MM.1S (cell line): ENCODE measurements around the gene PDGFRB.

Experiments used
- DNase-seq: peaks from one replicate; pipeline ENCODE4 v3.0.0-alpha.2; 2015
- H2AFZ ChIP-seq: fragments of 300-600 bp; sonication (generic); 2 replicates; pipeline ENCODE4 v1.6.0; 2016; ENCODE audit warnings: antibody characterized with exemption, low read length
- H3F3A ChIP-seq: fragments of 300-600 bp; sonication (generic); 2 replicates; pipeline ENCODE4 v1.6.1; 2016; ENCODE audit warnings: mild to moderate bottlenecking, antibody characterized with exemption, low read length, moderate library complexity, mixed read lengths; ENCODE audit not compliant: insufficient read depth
- H3K27ac ChIP-seq: fragments of 300-600 bp; sonication (generic); 2 replicates; pipeline ENCODE4 v1.5.1; 2016; ENCODE audit warnings: mild to moderate bottlenecking, low read length
- H3K27me3 ChIP-seq: fragments of 300-600 bp; sonication (generic); replicated peaks from 2 replicates; pipeline ENCODE4 v1.6.0; 2016; ENCODE audit warnings: low read length; ENCODE audit not compliant: insufficient read depth
- H3K36me3 ChIP-seq: fragments of 300-600 bp; sonication (generic); replicated peaks from 2 replicates; pipeline ENCODE4 v1.6.1; 2016; ENCODE audit warnings: mild to moderate bottlenecking, low read length, mixed read lengths; ENCODE audit not compliant: insufficient read depth
- H3K4me1 ChIP-seq: fragments of 300-600 bp; sonication (generic); 2 replicates; pipeline ENCODE4 v1.6.1; 2016; ENCODE audit warnings: low read length, mixed read lengths
- H3K4me2 ChIP-seq: fragments of 300-600 bp; sonication (generic); 2 replicates; pipeline ENCODE4 v1.6.0; 2016; ENCODE audit warnings: low read depth, low read length
- H3K4me3 ChIP-seq: fragments of 300-600 bp; sonication (generic); 2 replicates; pipeline ENCODE4 v1.5.1; 2016; ENCODE audit warnings: low read length, mixed read lengths
- H3K79me2 ChIP-seq: fragments of 300-600 bp; sonication (generic); 2 replicates; pipeline ENCODE4 v1.6.1; 2016; ENCODE audit warnings: mixed run types, low read length, mixed read lengths
- H3K9ac ChIP-seq: fragments of 300-600 bp; sonication (generic); 2 replicates; pipeline ENCODE4 v1.6.1; 2016; ENCODE audit warnings: low read length, mixed read lengths
- H3K9me2 ChIP-seq: fragments of 300-600 bp; sonication (generic); replicated peaks from 2 replicates; pipeline ENCODE4 v1.6.1; 2016; ENCODE audit warnings: mild to moderate bottlenecking, low read length, mixed read lengths; ENCODE audit not compliant: insufficient read depth
- H3K9me3 ChIP-seq: fragments of 300-600 bp; sonication (generic); replicated peaks from 2 replicates; pipeline ENCODE4 v1.6.1; 2016; ENCODE audit warnings: mild to moderate bottlenecking, low read length, mixed read lengths; ENCODE audit not compliant: insufficient read depth
- H4K20me1 ChIP-seq: fragments of 300-600 bp; sonication (generic); 2 replicates; pipeline ENCODE4 v1.6.1; 2016; ENCODE audit warnings: mild to moderate bottlenecking, low read length, moderate library complexity, mixed read lengths; ENCODE audit not compliant: insufficient read depth
- EZH2 ChIP-seq: fragments of 300-600 bp; sonication (generic); optimal IDR thresholded peaks from 2 replicates; pipeline ENCODE3; 2017; ENCODE audit warnings: low read depth, mild to moderate bottlenecking, antibody characterized with exemption, low read length, mixed read lengths
- EZH2phosphoT487 ChIP-seq: fragments of 300-600 bp; sonication (generic); IDR thresholded peaks from 2 replicates; pipeline ENCODE4 v1.6.1; 2018; ENCODE audit warnings: antibody characterized with exemption, low read length
- TF ChIP-seq, protein P1 (sequence below): fragments of 300-600 bp; sonication (generic); IDR thresholded peaks from 2 replicates; pipeline ENCODE4 v1.5.1; 2016; ENCODE audit warnings: antibody characterized with exemption, low read length, mixed read lengths

The PDGFRB gene

DNA sequence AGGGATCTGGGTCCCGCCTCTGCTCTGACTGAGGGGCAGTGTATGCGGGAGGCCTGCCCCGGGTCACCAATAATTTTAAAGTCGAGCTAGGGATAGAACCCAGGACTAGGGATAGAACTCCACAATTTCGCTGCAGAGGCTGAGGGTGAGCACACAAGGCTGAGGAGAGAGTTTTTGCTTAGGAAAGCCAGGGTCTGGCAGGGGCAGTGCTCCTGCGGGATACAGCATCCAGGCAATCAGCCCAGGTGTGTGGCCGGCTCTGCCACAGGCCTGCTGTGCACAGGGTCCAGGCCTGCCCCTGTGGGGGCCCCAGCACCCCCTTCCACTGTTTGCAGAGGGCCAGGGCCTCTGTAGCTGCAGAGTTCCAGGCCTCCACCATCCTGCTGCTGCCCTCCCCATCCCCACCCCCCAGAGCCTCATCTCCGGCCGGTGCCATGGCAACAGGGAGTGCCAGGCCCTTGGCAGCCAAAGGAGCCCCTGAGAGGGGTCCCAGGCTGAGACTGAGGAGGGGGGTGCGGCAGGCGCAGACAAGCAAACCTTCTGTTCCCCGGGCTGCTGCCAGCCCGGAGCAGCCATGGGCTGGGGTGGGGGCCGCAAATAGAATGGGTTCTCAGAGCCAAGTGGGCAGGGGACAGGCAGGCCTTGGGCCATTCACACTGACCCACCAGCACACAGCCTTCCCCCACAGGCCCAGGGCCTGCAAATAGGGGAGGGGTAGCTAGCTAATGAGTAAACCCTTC lies 8.6 kb downstream of the PDGFRB start:
- H3K9me3 ChIP-seq, result no peaks in the 10 kb centered on the region
- H3K9ac ChIP-seq, result no peak overlapping the region
- H4K20me1 ChIP-seq, result no peaks in the 10 kb centered on the region
- H3K36me3 ChIP-seq, result no peaks in the 10 kb centered on the region
- H3K4me2 ChIP-seq, result no peak overlapping the region
- H3K27me3 ChIP-seq, result no peaks in the 10 kb centered on the region
- H2AFZ ChIP-seq, result no peak overlapping the region
- no peaks in the 10 kb centered on the region for H3K9me2 ChIP-seq
- no peak for DNase-seq
- H3K4me3 ChIP-seq, result no peak overlapping the region
- H3K4me1 ChIP-seq, result no peaks in the 10 kb centered on the region
- TF ChIP-seq, protein P1, sequence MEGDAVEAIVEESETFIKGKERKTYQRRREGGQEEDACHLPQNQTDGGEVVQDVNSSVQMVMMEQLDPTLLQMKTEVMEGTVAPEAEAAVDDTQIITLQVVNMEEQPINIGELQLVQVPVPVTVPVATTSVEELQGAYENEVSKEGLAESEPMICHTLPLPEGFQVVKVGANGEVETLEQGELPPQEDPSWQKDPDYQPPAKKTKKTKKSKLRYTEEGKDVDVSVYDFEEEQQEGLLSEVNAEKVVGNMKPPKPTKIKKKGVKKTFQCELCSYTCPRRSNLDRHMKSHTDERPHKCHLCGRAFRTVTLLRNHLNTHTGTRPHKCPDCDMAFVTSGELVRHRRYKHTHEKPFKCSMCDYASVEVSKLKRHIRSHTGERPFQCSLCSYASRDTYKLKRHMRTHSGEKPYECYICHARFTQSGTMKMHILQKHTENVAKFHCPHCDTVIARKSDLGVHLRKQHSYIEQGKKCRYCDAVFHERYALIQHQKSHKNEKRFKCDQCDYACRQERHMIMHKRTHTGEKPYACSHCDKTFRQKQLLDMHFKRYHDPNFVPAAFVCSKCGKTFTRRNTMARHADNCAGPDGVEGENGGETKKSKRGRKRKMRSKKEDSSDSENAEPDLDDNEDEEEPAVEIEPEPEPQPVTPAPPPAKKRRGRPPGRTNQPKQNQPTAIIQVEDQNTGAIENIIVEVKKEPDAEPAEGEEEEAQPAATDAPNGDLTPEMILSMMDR, result no peak
- TF ChIP-seq EZH2phosphoT487 (no peak), EZH2 (no peak)
- no peaks in the 10 kb centered on the region for H3F3A ChIP-seq
- no peaks in the 10 kb centered on the region for H3K79me2 ChIP-seq
- H3K27ac ChIP-seq, result no peak overlapping the region

DNA sequence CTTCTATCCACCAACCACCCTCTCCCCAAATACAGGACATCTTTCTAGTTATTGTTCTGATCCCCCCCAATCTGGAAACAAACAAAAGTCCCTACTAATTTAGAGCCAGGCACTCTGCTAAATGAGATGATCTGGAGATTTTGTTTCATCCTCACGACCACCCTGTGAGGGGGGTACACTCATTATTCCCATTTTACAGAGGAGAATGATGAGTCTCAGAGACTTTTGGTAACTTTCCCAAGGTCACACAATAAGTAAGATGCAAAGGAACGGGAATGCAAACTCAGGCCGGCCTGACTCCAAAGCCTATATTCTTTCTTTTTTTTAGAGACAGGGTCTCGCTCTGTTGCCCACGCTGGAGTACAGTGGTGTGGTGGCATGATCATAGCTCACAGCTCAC lies 9.4 kb downstream of the PDGFRB start:
- no peak for DNase-seq
- no peaks in the 10 kb centered on the region for H4K20me1 ChIP-seq
- no peak overlapping the region for H3K4me3 ChIP-seq
- no peaks in the 10 kb centered on the region for H3K4me1 ChIP-seq
- TF ChIP-seq EZH2phosphoT487 (no peak), EZH2 (no peak)
- TF ChIP-seq, protein P1, result no peak
- H3K27ac ChIP-seq, result no peak overlapping the region
- no peaks in the 10 kb centered on the region for H3K79me2 ChIP-seq
- H3K4me2 ChIP-seq, result no peak overlapping the region
- no peaks in the 10 kb centered on the region for H3K9me3 ChIP-seq
- H2AFZ ChIP-seq, result no peak overlapping the region
- no peaks in the 10 kb centered on the region for H3K27me3 ChIP-seq
- no peaks in the 10 kb centered on the region for H3K9me2 ChIP-seq
- H3K36me3 ChIP-seq, result no peaks in the 10 kb centered on the region
- no peaks in the 10 kb centered on the region for H3F3A ChIP-seq
- H3K9ac ChIP-seq, result no peak overlapping the region

DNA sequence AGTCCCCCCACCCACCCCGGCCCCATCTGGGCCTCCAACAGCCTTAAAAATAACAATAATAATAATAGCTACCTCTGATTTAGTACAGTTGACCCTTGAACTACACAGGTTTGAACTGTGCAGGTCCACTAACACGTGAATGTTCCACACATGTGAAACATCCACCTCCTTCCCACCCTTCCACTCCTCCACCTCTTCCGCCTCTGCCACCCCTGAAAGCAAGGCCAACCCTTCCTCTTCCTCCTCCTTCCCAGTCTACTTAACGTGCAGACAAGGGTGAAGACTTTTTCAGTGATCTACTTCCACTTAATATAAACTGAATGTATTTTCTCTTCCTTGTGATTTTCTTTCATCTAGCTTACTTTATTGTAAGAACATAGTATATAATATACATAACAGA lies 10.8 kb downstream of the PDGFRB start:
- Histone ChIP-seq H3F3A (no peaks in the 10 kb centered on the region), H3K9me2 (no peaks in the 10 kb centered on the region), H3K4me2 (no peak overlapping the region), H3K27ac (no peak overlapping the region), H3K9me3 (no peaks in the 10 kb centered on the region), H3K9ac (no peak overlapping the region), H3K4me1 (no peaks in the 10 kb centered on the region), H3K36me3 (no peaks in the 10 kb centered on the region), H3K79me2 (no peaks in the 10 kb centered on the region), H2AFZ (no peak overlapping the region), H3K4me3 (no peak overlapping the region), H4K20me1 (no peaks in the 10 kb centered on the region), H3K27me3 (no peaks in the 10 kb centered on the region)
- TF ChIP-seq EZH2phosphoT487, result no peak
- no peak for TF ChIP-seq EZH2
- DNase-seq, result no peak

- Histone ChIP-seq H3K4me1 (no peaks in the 10 kb centered on the region), H3K27ac (no peak overlapping the region), H3K9me2 (no peaks in the 10 kb centered on the region), H3K9me3 (no peaks in the 10 kb centered on the region), H3K27me3 (no peaks in the 10 kb centered on the region), H3K79me2 (no peaks in the 10 kb centered on the region), H3F3A (no peaks in the 10 kb centered on the region), H3K9ac (no peak overlapping the region), H3K4me3 (no peak overlapping the region), H2AFZ (no peak overlapping the region), H3K36me3 (no peaks in the 10 kb centered on the region), H3K4me2 (no peak overlapping the region), H4K20me1 (no peaks in the 10 kb centered on the region)
- no peak for TF ChIP-seq EZH2phosphoT487
- TF ChIP-seq, protein P1, result no peak
- no peak for TF ChIP-seq EZH2
- DNase-seq, result no peak
These were observed 11.3 kb downstream of the PDGFRB start for GRCh38 chr5:150144246-150144801.
